Transverse colon (tissue), 4 donors: ENCODE measurements around the gene LMTK3.

Source experiments
- EP300 ChIP-seq: sonication (generic); formaldehyde crosslinking; IDR thresholded peaks from one replicate; pipeline ENCODE4 v1.6.1; 2017; ENCODE audit warnings: antibody characterized with exemption, low read depth
- POLR2A ChIP-seq: fragments of 450-650 bp; IDR thresholded peaks from one replicate; pipeline ENCODE4 v1.6.1; 2016; ENCODE audit warnings: antibody characterized with exemption, mild to moderate bottlenecking, moderate library complexity
- POLR2AphosphoS5 ChIP-seq, 3 donors: sonication (generic); formaldehyde crosslinking; IDR thresholded peaks; one replicate each; pipeline ENCODE4 v1.6.1; 2016; ENCODE audit warnings: antibody characterized with exemption in 3 of 3
- TF ChIP-seq, protein P1 (sequence below), 5 experiments: fragments of 200-600 bp in 3 of 5; fragments of 450-650 bp in 2 of 5; sonication (generic) in 3 of 5; IDR thresholded peaks; 1 replicate in 2 of 5; 2 replicates in 3 of 5; pipeline ENCODE4 v1.5.1; 2016 to 2017; ENCODE audit warnings: antibody characterized with exemption in 5 of 5, inconsistent platforms in 3 of 5, mild to moderate bottlenecking in 2 of 5, moderate library complexity in 1 of 5

DNA sequence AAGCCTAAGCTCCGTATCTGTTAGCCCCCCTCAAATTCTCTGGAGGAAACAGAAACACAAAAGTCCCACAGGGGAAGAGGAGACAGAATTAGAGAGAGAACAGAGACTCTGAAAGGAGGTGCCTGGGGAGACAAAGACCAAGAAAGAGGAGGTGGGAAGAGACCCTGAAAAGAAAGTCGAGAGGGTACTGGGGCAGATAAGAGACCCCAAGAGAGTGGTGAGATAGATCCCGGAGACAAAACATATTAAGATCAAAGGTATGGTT is 66.8 kb downstream of the LMTK3 start:
- TF ChIP-seq, protein P1, sequence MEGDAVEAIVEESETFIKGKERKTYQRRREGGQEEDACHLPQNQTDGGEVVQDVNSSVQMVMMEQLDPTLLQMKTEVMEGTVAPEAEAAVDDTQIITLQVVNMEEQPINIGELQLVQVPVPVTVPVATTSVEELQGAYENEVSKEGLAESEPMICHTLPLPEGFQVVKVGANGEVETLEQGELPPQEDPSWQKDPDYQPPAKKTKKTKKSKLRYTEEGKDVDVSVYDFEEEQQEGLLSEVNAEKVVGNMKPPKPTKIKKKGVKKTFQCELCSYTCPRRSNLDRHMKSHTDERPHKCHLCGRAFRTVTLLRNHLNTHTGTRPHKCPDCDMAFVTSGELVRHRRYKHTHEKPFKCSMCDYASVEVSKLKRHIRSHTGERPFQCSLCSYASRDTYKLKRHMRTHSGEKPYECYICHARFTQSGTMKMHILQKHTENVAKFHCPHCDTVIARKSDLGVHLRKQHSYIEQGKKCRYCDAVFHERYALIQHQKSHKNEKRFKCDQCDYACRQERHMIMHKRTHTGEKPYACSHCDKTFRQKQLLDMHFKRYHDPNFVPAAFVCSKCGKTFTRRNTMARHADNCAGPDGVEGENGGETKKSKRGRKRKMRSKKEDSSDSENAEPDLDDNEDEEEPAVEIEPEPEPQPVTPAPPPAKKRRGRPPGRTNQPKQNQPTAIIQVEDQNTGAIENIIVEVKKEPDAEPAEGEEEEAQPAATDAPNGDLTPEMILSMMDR (IDR thresholded peaks at IDR 0.05) = no peak
- TF ChIP-seq POLR2A (no peak), EP300 (no peak), POLR2AphosphoS5 (IDR thresholded peaks at IDR 0.05) (no peak)
